ENCODE data around the gene LRP1B. TPM values are rescaled to one million over a fixed set of nuclear protein-coding genes. Genes with fewer than 3 reads are reported as not detected.

Gene LRP1B
- total RNA-seq, 2 donors from 2014 or later = 0.52 to 3.0 TPM

DNA sequence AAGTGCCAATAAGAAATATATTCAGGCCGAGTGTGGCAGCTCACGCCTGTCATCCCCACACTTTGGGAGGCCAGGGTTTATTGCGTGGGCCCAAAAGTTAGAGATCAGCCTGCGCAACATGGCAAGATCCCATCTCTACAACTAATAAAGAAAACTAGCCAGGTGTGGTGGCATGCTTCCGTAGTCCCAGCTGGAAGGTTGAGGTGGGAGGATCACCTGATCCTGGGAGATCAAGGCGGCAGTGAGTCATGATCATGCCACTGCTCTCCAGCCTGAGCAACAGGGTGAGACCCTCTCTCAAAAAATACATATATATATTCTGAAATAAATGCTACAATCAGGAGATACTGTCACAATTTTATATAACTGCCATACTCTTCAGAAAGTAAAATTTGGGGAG lies 1745.9 kb downstream of the LRP1B start:
- 81 to 83% methylated on average over 6 of the region's 6 CpGs for WGBS, 2 donors
- DNase-seq (no peak), ATAC-seq (no peak)
- Histone ChIP-seq H3K36me3 (replicated peaks in 1 of 2; ENCODE audit: insufficient read depth in 1 of 2, low read depth in 2 of 2) (no peaks in the 10 kb centered on the region), H3K27ac (no peak overlapping the region), H3K9me3 (no peaks in the 10 kb centered on the region), H3K4me1 (no peaks in the 10 kb centered on the region), H3K27me3 (no peaks in the 10 kb centered on the region), H3K4me3 (no peak overlapping the region)
- intact Hi-C loops (cut with DNase I) = no loop called here
- TF ChIP-seq, protein P1, sequence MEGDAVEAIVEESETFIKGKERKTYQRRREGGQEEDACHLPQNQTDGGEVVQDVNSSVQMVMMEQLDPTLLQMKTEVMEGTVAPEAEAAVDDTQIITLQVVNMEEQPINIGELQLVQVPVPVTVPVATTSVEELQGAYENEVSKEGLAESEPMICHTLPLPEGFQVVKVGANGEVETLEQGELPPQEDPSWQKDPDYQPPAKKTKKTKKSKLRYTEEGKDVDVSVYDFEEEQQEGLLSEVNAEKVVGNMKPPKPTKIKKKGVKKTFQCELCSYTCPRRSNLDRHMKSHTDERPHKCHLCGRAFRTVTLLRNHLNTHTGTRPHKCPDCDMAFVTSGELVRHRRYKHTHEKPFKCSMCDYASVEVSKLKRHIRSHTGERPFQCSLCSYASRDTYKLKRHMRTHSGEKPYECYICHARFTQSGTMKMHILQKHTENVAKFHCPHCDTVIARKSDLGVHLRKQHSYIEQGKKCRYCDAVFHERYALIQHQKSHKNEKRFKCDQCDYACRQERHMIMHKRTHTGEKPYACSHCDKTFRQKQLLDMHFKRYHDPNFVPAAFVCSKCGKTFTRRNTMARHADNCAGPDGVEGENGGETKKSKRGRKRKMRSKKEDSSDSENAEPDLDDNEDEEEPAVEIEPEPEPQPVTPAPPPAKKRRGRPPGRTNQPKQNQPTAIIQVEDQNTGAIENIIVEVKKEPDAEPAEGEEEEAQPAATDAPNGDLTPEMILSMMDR (IDR thresholded peaks at IDR 0.05) = no peak
- TF ChIP-seq POLR2A (IDR thresholded peaks at IDR 0.05) = no peak

DNA sequence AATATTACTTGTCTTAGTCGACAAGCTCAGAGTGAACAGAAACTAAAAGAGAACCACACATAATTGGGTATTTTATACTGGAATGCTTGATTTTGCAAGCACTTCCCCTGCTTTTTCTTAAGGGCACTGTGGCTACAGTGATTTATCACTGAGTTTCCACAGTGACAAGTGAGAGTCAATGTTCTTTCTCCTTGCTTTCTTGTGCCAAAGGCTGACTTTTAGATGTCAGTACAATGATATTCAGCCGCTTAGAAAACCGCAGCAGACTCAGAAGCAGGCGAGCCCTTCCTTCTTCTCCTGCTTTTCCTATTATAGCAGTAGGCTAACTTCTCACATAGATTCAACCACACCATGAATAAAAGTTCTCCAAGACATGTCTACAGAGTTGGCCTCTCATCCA lies 1747.0 kb downstream of the LRP1B start:
- no peak for ATAC-seq
- Histone ChIP-seq H3K4me1 (no peaks in the 10 kb centered on the region), H3K36me3 (replicated peaks in 1 of 2; ENCODE audit: insufficient read depth in 1 of 2, low read depth in 2 of 2) (no peaks in the 10 kb centered on the region), H3K27ac (no peak overlapping the region), H3K4me3 (no peak overlapping the region), H3K9me3 (no peaks in the 10 kb centered on the region), H3K27me3 (no peaks in the 10 kb centered on the region)
- 72 to 75% methylated on average over 4 of the region's 4 CpGs for WGBS, 2 donors
- intact Hi-C loops (cut with DNase I) = no loop called here
- DNase-seq = no peak
- TF ChIP-seq POLR2A (IDR thresholded peaks at IDR 0.05) = no peak
- TF ChIP-seq, protein P1 (IDR thresholded peaks at IDR 0.05) = no peak

DNA sequence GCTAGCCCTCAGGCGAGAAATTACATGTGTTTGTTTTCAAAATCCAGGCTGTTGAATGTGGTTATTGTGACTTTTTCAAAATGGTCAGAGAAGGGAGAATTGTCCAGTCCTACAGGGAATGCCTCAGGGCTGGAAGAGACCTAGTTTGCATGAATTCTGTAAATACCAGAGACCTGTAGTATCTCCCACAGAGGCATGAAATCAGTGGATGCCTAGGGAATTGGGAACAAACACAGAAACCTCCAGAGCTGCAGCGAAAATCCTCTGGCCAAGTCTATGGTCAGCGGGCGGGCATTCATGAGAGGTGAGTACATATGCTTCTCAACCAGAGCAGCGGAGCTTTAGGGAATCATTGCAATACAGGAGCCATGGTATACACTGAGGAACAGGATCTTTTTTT lies 1754.1 kb downstream of the LRP1B start:
- 91 to 94% methylated on average over 5 of the region's 5 CpGs for WGBS, 2 donors
- intact Hi-C loops (cut with DNase I) = no loop called here

DNA sequence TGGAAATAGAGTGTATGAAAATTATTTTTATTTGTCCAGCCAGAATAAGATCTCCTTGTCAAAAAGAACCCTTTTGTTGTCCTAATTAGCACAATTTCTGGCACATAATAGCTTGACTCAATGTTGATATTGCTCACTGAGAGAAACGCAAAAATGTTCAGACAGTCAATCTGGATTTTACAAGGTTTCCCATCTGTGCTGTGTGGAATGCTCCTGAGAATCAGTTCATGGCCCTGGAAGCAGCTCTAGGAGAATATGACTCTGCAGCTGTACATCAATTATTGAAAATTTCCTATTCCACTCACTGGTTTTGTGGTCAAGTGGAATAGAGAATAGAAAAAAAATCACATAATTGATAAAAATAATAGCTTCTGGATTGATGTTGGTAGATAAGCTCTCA lies 1767.7 kb downstream of the LRP1B start:
- intact Hi-C loops (cut with DNase I) = no loop called here
- Histone ChIP-seq H3K4me1 (no peaks in the 10 kb centered on the region), H3K36me3 (replicated peaks in 1 of 2; ENCODE audit: insufficient read depth in 1 of 2, low read depth in 2 of 2) (no peaks in the 10 kb centered on the region), H3K9me3 (no peaks in the 10 kb centered on the region), H3K27ac (no peak overlapping the region), H3K4me3 (no peak overlapping the region), H3K27me3 (no peaks in the 10 kb centered on the region)
- no peak for TF ChIP-seq POLR2A (IDR thresholded peaks at IDR 0.05)
- TF ChIP-seq, protein P1 (IDR thresholded peaks at IDR 0.05) = no peak
- ATAC-seq = no peak
- DNase-seq = no peak
- WGBS, 2 donors = 57 to 65% methylated on average over 1 of the region's 1 CpG

More for the DNA sequence above, 1754.1 kb downstream of the LRP1B start:
- Histone ChIP-seq H3K27ac (no peak overlapping the region), H3K4me3 (no peak overlapping the region), H3K9me3 (no peaks in the 10 kb centered on the region), H3K4me1 (no peaks in the 10 kb centered on the region), H3K36me3 (replicated peaks in 1 of 2; ENCODE audit: insufficient read depth in 1 of 2, low read depth in 2 of 2) (no peaks in the 10 kb centered on the region), H3K27me3 (no peaks in the 10 kb centered on the region)
- DNase-seq (no peak), ATAC-seq (no peak)
- no peak for TF ChIP-seq POLR2A (IDR thresholded peaks at IDR 0.05)
- TF ChIP-seq, protein P1 (IDR thresholded peaks at IDR 0.05) = no peak

DNA sequence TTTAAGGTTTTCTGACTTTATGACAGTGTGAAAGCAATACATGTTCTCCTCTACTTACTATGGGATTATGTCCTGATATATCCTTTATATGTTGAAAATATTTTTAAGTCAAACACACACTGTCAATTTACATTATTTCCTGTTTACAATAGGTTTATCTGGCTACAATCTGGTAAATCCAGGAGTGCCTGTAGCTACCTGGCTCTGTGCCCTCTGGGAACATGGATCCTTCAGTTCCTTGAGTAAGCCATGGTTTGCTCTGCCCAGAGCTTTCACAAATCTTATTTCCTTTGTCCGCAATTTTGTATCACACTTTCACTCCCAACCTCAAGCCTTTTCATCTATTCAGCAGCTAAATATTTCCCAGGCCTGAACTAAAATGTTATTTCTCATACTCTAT lies 1768.5 kb downstream of the LRP1B start:
- Histone ChIP-seq H3K27ac (no peak overlapping the region), H3K4me1 (no peaks in the 10 kb centered on the region), H3K4me3 (no peak overlapping the region), H3K9me3 (no peaks in the 10 kb centered on the region), H3K36me3 (replicated peaks in 1 of 2; ENCODE audit: insufficient read depth in 1 of 2, low read depth in 2 of 2) (no peaks in the 10 kb centered on the region), H3K27me3 (no peaks in the 10 kb centered on the region)
- TF ChIP-seq, protein P1 (IDR thresholded peaks at IDR 0.05) = no peak
- no peak for TF ChIP-seq POLR2A (IDR thresholded peaks at IDR 0.05)
- 85 to 93% methylated on average over 1 of the region's 1 CpG for WGBS, 2 donors
- ATAC-seq (no peak), DNase-seq (no peak)
- intact Hi-C loops (cut with DNase I) = no loop called here
